COLO829 (cell line): ENCODE measurements around the gene LARGE2.

Experiments
- DNase-seq: peaks from one replicate; pipeline ENCODE4 v3.0.0; 2012; ENCODE audit warnings: low spot score

The LARGE2 gene

GRCh38 chr11:45930031-45930794 lies 7.8 kb downstream of the LARGE2 start:
- no peak for DNase-seq

GRCh38 chr11:45930951-45931570 lies 8.6 kb downstream of the LARGE2 start:
- DNase-seq: no peak

- DNase-seq: no peak
Observed at GRCh38 chr11:45931739-45932138, 9.3 kb downstream of the LARGE2 start.

- DNase-seq: no peak
Observed at GRCh38 chr11:45932217-45932616, 9.8 kb downstream of the LARGE2 start.

GRCh38 chr11:45933131-45933831 lies 10.8 kb downstream of the LARGE2 start:
- no peak for DNase-seq

DNA sequence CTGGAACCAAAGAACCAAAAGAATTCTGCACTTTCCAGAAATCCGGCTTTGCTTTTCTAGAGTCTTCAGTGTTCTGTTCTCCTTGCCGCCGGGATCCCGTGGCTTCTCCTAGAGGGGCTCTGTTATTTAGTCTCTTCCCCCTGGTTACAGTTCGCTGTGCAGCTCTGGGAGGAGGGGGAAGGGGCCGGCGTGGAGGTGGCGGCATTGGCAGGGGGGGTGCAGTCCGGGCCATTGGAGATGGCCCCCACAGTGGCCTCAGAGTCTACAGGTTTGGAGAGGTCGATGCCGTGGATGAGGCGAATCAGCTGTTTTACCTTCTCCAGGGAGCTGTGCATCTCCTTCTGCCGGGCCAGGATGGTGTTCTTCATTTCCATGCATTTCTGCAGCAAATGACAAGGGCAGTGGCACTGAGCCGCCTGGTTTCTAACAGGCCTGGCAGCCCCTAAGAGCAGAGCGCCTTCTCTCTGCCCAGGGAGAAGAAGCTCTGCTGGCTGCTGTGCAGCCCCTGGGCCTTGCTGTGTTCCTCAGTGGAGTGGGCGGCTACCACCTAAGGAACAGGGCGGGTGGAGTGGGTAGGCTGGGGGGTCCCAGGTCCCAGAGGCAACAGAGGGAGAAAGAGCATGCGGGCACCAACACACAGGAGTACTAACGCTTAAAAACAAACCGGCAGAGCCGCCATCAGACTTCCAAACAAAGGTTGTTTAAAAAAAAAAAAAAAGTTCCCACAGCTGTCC lies 11.6 kb downstream of the LARGE2 start:
- DNase-seq: no peak

- no peak for DNase-seq
Observed at GRCh38 chr11:45934580-45935318, 12.3 kb downstream of the LARGE2 start.

- no peak for DNase-seq
Observed at GRCh38 chr11:45935349-45936064, 13.1 kb downstream of the LARGE2 start.

- no peak for DNase-seq
Observed at GRCh38 chr11:45936511-45937054, 14.1 kb downstream of the LARGE2 start.

- DNase-seq: no peak
Observed at GRCh38 chr11:45937916-45938315, 15.5 kb downstream of the LARGE2 start.

DNA sequence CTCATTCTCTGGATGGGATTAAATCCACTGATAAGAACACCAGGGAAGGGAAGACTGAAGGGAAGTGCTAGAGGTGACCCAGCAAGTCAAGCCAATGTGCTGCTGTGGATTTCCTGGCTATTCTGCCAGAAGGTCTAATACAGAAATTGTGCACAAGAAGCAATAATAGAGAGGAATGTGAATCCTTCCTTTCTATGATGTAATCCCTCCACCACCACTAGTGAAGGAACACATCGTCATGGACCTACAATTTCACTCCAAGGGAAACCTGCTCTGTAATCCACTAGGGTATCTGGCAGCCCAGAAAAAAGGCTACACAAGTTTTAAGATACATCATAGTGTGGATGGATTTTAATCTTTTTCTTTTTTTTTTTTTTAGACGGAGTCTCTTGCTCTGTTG lies 17.4 kb downstream of the LARGE2 start:
- no peak for DNase-seq

DNA sequence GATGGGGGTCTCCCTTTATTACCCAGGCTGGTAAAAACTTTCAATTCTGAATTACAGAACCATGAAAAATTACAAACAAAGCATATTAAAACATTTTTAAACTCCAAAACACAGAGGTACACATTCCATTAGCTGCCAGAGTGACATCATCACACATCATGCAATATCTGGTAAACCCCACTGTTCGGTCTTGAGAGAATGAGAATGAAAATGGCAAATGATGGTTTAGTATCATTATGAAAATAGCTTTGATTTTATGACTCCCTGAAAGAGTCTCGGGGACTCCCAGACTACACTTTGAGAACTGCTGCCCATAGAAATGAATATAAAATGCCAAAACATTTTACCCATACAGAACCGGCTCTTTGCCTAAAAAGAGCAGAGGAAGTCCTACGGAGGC lies 18.8 kb downstream of the LARGE2 start:
- DNase-seq: no peak

DNA sequence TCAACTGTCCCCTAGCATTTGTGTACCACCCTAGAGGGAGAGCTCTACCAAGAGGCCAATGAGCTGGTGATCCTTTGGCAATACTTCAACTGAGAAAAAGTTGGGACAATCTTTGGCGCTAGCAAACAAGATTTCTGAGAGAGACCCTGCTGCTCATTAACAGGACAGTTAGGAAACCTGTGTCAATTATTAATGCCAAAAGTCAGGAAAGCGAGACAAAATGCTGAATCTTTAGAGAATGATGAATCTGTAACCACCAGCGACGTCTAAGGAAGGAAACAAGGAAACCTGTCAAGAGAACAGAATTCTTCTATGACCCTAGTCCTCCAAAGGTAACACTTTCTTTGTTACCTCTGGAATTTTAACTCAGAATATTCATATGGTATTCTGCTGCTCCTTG lies 19.9 kb downstream of the LARGE2 start:
- no peak for DNase-seq

GRCh38 chr11:45945397-45945999 lies 23.0 kb downstream of the LARGE2 start:
- no peak for DNase-seq

DNA sequence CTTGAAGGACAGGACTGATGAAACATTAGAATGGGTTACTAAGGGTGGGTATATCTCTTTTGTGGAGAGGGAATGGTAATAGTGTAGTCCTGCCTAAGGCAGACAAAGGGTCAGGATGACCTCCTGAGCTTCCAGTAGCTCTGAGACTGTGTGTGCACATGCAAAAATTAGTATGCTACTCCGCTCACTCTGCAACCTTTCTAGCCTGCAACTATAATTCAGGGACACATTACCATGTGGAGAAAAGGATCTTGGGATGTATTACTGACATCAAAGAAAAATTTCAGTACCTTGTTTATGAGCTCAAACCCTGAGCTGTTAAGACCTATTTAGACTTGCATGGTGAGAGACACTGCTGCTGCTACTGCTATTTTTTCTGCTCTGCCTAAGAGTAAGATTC lies 25.4 kb downstream of the LARGE2 start:
- no peak for DNase-seq

DNA sequence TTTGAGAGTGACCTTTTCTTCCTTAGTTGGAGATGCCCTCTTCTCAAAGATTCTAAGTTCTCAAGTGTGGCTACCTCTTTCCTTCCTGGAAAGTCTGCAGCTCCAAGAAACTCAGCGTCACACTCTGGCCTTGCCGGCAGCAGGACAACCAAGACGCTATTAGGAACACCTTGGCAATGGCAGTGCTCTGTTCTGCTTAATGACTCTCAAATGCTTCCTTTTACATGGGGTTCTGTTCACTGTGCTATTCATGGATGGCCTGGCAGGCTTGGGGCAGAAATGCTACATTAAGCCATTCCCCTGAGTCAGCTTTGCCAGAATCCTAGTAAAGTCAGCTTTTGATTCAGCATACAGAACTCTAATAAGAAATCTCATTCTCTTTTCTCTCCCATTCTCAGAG lies 25.9 kb downstream of the LARGE2 start:
- no peak for DNase-seq

- no peak for DNase-seq
Observed at GRCh38 chr11:45949992-45950407, 27.5 kb downstream of the LARGE2 start.

GRCh38 chr11:45959851-45960250 lies 37.4 kb downstream of the LARGE2 start:
- no peak for DNase-seq

GRCh38 chr11:45960387-45961095 lies 38.1 kb downstream of the LARGE2 start:
- no peak for DNase-seq

- no peak for DNase-seq
Observed at GRCh38 chr11:45961751-45962240, 39.3 kb downstream of the LARGE2 start.
